GM11168 (cell line): ENCODE measurements around the gene C2CD5.
"Not testable (repeated sequence)": the region's sequence is repeated elsewhere in the genome, so short reads cannot be mapped to it uniquely, and the experiment has no call there.

Experiments used
- in situ Hi-C: fragments of 300-500 bp; cut with MboI; formaldehyde crosslinking; loops from one replicate; pipeline ENCODE4 v1.12.0; 2022; ENCODE audit warnings: low sequenced_read_pairs; ENCODE audit not compliant: unreplicated experiment

The C2CD5 gene

GRCh38 chr12:22481547-22482104, 62.7 kb downstream of the C2CD5 start:
- in situ Hi-C loops: no loop called here

- in situ Hi-C loops: not testable (repeated sequence)
Observed at GRCh38 chr12:22480814-22481213, 63.5 kb downstream of the C2CD5 start.

- in situ Hi-C loops: no loop called here
Observed at GRCh38 chr12:22480016-22480415, 64.3 kb downstream of the C2CD5 start.

- in situ Hi-C loops: no loop called here
Observed at GRCh38 chr12:22477894-22478287, 66.5 kb downstream of the C2CD5 start.

GRCh38 chr12:22477166-22477893, 67.0 kb downstream of the C2CD5 start:
- in situ Hi-C loops: no loop called here

GRCh38 chr12:22476133-22476532, 68.2 kb downstream of the C2CD5 start:
- in situ Hi-C loops: no loop called here

- in situ Hi-C loops: no loop called here
Observed at GRCh38 chr12:22474970-22475720, 69.2 kb downstream of the C2CD5 start.

GRCh38 chr12:22473212-22473611, 71.1 kb downstream of the C2CD5 start:
- in situ Hi-C loops: no loop called here

- in situ Hi-C loops: no loop called here
Observed at GRCh38 chr12:22467190-22467589, 77.2 kb downstream of the C2CD5 start.

GRCh38 chr12:22463306-22463705, 81.0 kb downstream of the C2CD5 start:
- in situ Hi-C loops: no loop called here

- in situ Hi-C loops: no loop called here
Observed at GRCh38 chr12:22461786-22462185, 82.6 kb downstream of the C2CD5 start.

GRCh38 chr12:22459838-22460490, 84.4 kb downstream of the C2CD5 start:
- in situ Hi-C loops: no loop called here

- in situ Hi-C loops: no loop called here
Observed at GRCh38 chr12:22458298-22458937, 85.9 kb downstream of the C2CD5 start.

- in situ Hi-C loops: no loop called here
Observed at GRCh38 chr12:22457085-22457484, 87.3 kb downstream of the C2CD5 start.

- in situ Hi-C loops: no loop called here
Observed at GRCh38 chr12:22453511-22453910, 90.8 kb downstream of the C2CD5 start.

- in situ Hi-C loops: loop anchor here (10.0 to 25.0 kb wide), 2 partner anchors 352 to 760 kb away; no protein-coding TSS in a partner anchor
Observed at GRCh38 chr12:22447223-22447622, 97.1 kb downstream of the C2CD5 start.

- in situ Hi-C loops: loop anchor here (10.0 to 25.0 kb wide), 2 partner anchors 349 to 757 kb away; no protein-coding TSS in a partner anchor
Observed at GRCh38 chr12:22444317-22444665, 100.1 kb downstream of the C2CD5 start.

- in situ Hi-C loops: loop anchor here (10.0 to 25.0 kb wide), 2 partner anchors 349 to 756 kb away; no protein-coding TSS in a partner anchor
Observed at GRCh38 chr12:22443379-22444316, 100.7 kb downstream of the C2CD5 start.
